ENCODE measurements around the gene ATP10A.
"Not testable (repeated sequence)": the region's sequence is repeated elsewhere in the genome, so short reads cannot be mapped to it uniquely, and the experiment has no call there.

Gene ATP10A

DNA sequence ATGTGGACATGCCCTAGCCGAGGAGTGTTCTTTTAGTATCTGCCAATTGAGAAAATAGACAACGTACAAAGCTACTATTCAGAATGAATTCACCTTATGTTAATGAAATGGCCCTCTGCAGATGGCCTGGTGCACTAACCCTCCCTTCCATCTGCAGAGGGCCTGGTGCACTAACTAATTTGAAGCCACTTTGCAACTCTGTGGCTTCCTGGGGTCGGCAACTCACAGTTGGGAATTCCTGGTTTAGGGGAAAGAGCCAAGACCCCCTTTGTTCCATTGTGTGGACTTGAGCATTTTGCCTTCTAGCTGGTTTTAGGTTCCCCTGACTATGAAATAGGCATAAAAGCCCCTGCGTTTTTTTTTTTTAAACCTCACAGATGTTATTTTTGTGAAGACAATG is 220.0 kb downstream of the ATP10A start:
- DNase-seq (ENCODE audit: low spot score), result no peak
- ChIA-PET CTCF (no interaction called here), POLR2A (ENCODE audit: low non-redundant PET) (no interaction called here)
- TF ChIP-seq, protein P1, sequence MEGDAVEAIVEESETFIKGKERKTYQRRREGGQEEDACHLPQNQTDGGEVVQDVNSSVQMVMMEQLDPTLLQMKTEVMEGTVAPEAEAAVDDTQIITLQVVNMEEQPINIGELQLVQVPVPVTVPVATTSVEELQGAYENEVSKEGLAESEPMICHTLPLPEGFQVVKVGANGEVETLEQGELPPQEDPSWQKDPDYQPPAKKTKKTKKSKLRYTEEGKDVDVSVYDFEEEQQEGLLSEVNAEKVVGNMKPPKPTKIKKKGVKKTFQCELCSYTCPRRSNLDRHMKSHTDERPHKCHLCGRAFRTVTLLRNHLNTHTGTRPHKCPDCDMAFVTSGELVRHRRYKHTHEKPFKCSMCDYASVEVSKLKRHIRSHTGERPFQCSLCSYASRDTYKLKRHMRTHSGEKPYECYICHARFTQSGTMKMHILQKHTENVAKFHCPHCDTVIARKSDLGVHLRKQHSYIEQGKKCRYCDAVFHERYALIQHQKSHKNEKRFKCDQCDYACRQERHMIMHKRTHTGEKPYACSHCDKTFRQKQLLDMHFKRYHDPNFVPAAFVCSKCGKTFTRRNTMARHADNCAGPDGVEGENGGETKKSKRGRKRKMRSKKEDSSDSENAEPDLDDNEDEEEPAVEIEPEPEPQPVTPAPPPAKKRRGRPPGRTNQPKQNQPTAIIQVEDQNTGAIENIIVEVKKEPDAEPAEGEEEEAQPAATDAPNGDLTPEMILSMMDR (conservative IDR thresholded peaks at IDR 0.05; ENCODE audit: low read depth), result no peak
- no peak overlapping the region for H3K27ac ChIP-seq

DNA sequence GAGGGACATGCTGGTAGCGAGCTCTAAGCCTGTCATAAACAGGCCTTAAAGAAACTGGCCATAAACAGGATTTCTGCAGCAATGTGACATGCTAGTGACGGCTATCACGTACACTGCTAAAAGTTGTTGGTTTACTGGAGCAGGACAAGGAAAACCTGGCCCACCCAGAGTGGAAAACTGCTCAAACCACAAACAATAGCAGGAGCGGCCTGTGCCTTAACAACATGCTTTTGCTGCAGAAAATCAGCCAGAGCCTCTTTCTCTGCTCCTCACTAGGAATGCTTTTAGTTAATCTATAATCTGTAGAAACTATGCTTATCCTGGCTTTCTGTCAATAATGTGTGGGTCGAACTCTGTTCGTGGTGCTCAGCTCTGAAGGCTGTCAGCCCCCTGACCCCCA is 221.4 kb downstream of the ATP10A start:
- TF ChIP-seq, protein P1 (conservative IDR thresholded peaks at IDR 0.05; ENCODE audit: low read depth), result no peak
- no peak overlapping the region for H3K27ac ChIP-seq
- DNase-seq (ENCODE audit: low spot score), result no peak
- POLR2A ChIA-PET (ENCODE audit: low non-redundant PET), result no interaction called here
- CTCF ChIA-PET, result no interaction called here

DNA sequence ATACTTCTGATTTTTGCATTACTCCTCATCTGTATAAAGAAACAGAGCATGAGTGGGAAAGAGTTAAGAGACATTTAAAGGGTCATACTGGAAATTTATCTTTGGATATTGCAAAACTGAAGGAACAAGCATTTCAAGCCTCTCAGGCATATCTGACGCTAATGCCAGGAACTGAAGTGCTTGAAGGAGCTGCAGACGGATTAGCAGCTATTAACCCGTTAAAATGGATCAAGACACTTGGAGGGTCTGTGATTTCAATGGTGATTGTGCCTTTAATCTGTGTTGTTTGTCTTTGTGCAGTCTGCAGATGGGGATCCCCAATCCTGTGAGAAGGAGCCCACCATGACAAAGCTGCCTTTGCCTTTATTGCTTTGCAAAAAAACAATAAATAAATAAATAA is 221.8 kb downstream of the ATP10A start:
- CTCF ChIA-PET, result no interaction called here
- no peak overlapping the region for H3K27ac ChIP-seq
- DNase-seq (ENCODE audit: low spot score), result no peak
- TF ChIP-seq, protein P1 (conservative IDR thresholded peaks at IDR 0.05; ENCODE audit: low read depth), result no peak
- POLR2A ChIA-PET (ENCODE audit: low non-redundant PET), result no interaction called here

DNA sequence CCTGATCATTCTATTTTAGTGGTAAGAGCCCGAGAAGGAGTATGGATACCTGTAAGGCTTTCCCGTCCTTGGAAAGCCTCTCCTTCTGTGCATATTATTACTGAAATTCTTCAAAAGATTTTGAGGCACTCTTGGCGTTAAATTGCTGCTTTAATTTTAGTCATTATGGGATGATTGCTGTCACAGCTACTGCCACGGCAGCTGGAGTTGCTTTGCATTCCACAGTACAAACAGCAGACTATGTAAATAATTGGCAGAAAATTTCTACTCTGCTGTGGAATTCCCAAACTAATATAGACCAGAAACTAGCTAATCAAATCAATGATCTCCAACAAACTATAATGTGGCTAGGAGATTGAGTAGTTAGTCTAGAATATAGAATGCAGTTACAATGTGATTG is 222.2 kb downstream of the ATP10A start:
- DNase-seq (ENCODE audit: low spot score); POLR2A ChIA-PET (ENCODE audit: low non-redundant PET); H3K27ac ChIP-seq: not testable (repeated sequence)
- CTCF ChIA-PET, result interaction anchor here (0.6 kb wide), 1 partner anchor 13 kb away, joined by 3 read pairs; no protein-coding TSS in a partner anchor

DNA sequence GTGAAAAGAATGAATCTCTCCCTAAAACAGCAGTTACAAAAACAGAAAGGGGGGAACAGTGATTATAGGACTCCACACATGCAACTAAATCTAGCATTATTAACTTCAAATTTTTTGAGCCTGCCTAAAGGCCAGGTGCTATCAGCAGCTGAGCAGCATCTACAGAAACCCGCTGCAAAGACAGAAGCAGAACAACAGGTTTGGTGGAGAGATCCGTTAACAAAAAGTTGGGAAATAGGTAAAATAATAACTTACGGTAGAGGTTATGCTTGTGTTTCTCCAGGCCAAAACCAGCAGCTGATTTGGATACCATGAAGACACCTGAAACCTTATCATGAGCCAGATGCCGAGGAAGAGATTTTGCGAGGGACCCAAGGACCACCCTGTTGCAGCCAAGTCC is 222.7 kb downstream of the ATP10A start:
- no peak overlapping the region for H3K27ac ChIP-seq
- CTCF ChIA-PET, result interaction anchor here (0.6 kb wide), 1 partner anchor 12 kb away, joined by 3 read pairs; no protein-coding TSS in a partner anchor
- no peak for DNase-seq (ENCODE audit: low spot score)
- POLR2A ChIA-PET (ENCODE audit: low non-redundant PET), result no interaction called here
- TF ChIP-seq, protein P1 (conservative IDR thresholded peaks at IDR 0.05; ENCODE audit: low read depth), result no peak

DNA sequence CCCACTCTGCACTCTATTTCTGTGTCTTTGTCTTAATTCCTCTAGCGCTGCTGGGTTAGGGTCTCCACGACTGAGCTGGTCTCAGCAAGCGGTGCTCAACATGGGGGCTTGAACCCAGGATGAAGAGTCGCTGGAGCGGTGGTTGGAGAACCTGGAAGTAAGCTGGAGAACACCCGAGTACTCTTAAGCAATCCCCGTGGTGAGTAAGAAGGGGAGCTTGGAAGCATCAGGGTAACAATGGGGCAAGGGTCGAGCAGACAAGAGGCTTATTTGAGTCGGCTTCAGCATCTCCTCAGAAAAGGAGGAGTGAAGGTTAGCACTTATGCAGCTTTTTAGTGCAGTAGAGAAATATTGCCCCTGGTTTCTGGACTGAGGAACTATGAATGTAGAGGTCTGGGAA is 226.6 kb downstream of the ATP10A start:
- H3K27ac ChIP-seq; POLR2A ChIA-PET (ENCODE audit: low non-redundant PET); DNase-seq (ENCODE audit: low spot score); CTCF ChIA-PET: not testable (repeated sequence)

DNA sequence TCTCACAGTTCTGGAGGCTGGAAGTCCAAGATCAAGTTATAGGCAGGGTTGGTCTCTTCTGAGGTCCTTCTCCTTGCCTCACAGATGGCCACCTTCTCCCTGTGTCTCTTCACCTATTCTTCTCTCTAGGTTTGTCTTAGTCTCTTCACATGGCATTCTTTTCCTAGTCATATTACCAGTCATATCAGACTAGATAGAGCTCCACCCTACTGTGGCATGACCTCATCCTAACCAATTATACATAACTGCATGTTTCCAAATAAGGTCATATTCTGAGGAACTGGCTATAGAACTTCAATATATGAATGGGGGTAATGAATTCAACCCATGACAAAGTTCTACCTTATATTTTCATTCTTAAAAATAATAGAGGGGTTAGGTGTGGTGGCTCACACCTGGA is 227.9 kb downstream of the ATP10A start:
- no peak overlapping the region for H3K27ac ChIP-seq
- TF ChIP-seq, protein P1 (conservative IDR thresholded peaks at IDR 0.05; ENCODE audit: low read depth), result no peak
- POLR2A ChIA-PET (ENCODE audit: low non-redundant PET), result no interaction called here
- no peak for DNase-seq (ENCODE audit: low spot score)
- CTCF ChIA-PET, result no interaction called here

DNA sequence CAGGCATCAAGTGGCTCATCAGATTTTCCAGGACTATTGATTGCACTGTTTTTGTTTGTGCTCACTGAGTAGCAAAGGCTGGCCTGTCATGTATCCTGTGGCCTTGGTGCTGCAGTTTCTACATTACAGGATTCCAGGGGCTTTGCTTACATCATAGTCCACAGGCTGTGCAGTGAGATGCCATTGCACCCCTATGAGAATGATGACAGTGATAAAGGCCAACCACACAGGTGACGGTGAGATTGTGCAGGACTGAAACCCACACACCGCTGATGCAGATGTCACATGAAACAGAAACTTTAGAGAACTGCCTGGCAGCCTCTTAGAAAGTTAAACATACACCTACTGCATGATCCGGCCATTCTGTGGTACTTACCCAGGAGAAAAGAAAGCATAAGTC is 229.3 kb downstream of the ATP10A start:
- TF ChIP-seq, protein P1 (conservative IDR thresholded peaks at IDR 0.05; ENCODE audit: low read depth), result no peak
- CTCF ChIA-PET, result no interaction called here
- no peak for DNase-seq (ENCODE audit: low spot score)
- POLR2A ChIA-PET (ENCODE audit: low non-redundant PET), result no interaction called here
- no peak overlapping the region for H3K27ac ChIP-seq
